Osteoblast (primary cell): ENCODE measurements around the gene OIT3. TPM values are rescaled to one million over a fixed set of nuclear protein-coding genes. Genes with fewer than 3 reads are reported as not detected.

Experiments used
- DNase-seq: peaks from one replicate; pipeline ENCODE4 v3.0.0; 2011; ENCODE audit warnings: low spot score, mixed read lengths; ENCODE audit not compliant: insufficient read length; ENCODE audit errors: missing footprints
- H2AFZ ChIP-seq: 2 replicates; pipeline ENCODE4 v1.6.0; 2011; ENCODE audit warnings: mild to moderate bottlenecking, low read length
- H3K27ac ChIP-seq: 2 replicates; pipeline ENCODE4 v1.5.1; 2011; ENCODE audit warnings: mild to moderate bottlenecking, low read depth, low read length, moderate library complexity
- H3K27me3 ChIP-seq: 2 replicates; pipeline ENCODE4 v1.6.0; 2012; ENCODE audit warnings: mild to moderate bottlenecking, control low read depth, inconsistent platforms, low read length, moderate library complexity; ENCODE audit not compliant: insufficient read depth
- H3K36me3 ChIP-seq: 2 replicates; pipeline ENCODE4 v1.5.1; 2011; ENCODE audit warnings: mild to moderate bottlenecking, low read length, control low read depth, moderate library complexity; ENCODE audit not compliant: insufficient read depth
- H3K4me1 ChIP-seq: 2 replicates; pipeline ENCODE4 v1.5.1; 2011; ENCODE audit warnings: mild to moderate bottlenecking, low read length, control low read depth, moderate library complexity; ENCODE audit not compliant: insufficient read depth
- H3K4me2 ChIP-seq: 2 replicates; pipeline ENCODE4 v1.6.0; 2011; ENCODE audit warnings: mild to moderate bottlenecking, low read length; ENCODE audit not compliant: insufficient read depth
- H3K4me3 ChIP-seq: fragments of 200-600 bp; sonication (generic); 3 replicates; pipeline ENCODE4 v1.5.1; 2012; ENCODE audit warnings: mild to moderate bottlenecking, low read length, inconsistent platforms; ENCODE audit not compliant: insufficient read depth
- H3K79me2 ChIP-seq: 2 replicates; pipeline ENCODE4 v1.6.0; 2012; ENCODE audit warnings: mild to moderate bottlenecking, low read length, control low read depth, inconsistent platforms; ENCODE audit not compliant: insufficient read depth
- H3K9me3 ChIP-seq: 2 replicates; pipeline ENCODE4 v1.5.1; 2011; ENCODE audit warnings: low read depth, low read length, control low read depth
- H4K20me1 ChIP-seq: 2 replicates; pipeline ENCODE4 v1.6.0; 2012; ENCODE audit warnings: mild to moderate bottlenecking, low read length, control low read depth; ENCODE audit not compliant: insufficient read depth
- CTCF ChIP-seq: IDR thresholded peaks from 2 replicates; pipeline ENCODE4 v1.5.1; 2011; ENCODE audit warnings: mild to moderate bottlenecking, low read depth, low read length, moderate library complexity; ENCODE audit errors: extremely low read depth
- total RNA-seq: library from RNA; depleted of rRNA; stranded (reverse); fragments of >200 nt; gene quantifications from 2 replicates; pipeline ENCODE4 v1.2.3, GENCODE V29; 2012

OIT3 gene
- total RNA-seq, 1 donor = under 0.01 TPM

- Histone ChIP-seq H3K36me3 (no peaks in the 10 kb centered on the region), H3K4me2 (no peak overlapping the region), H3K27me3 (no peaks in the 10 kb centered on the region), H2AFZ (no peak overlapping the region), H3K4me3 (no peak overlapping the region), H3K4me1 (no peaks in the 10 kb centered on the region), H3K9me3 (peaks cover 2% of the 10 kb centered on the region), H4K20me1 (no peaks in the 10 kb centered on the region), H3K27ac (no peak overlapping the region), H3K79me2 (no peaks in the 10 kb centered on the region)
- DNase-seq = no peak
- no peak for TF ChIP-seq CTCF
Observed at GRCh38 chr10:72981028-72981881, 87.7 kb downstream of the OIT3 start.

GRCh38 chr10:72981882-72982529, 88.5 kb downstream of the OIT3 start:
- Histone ChIP-seq H3K4me2 (no peak overlapping the region), H3K79me2 (no peaks in the 10 kb centered on the region), H3K4me3 (no peak overlapping the region), H3K36me3 (no peaks in the 10 kb centered on the region), H4K20me1 (no peaks in the 10 kb centered on the region), H3K9me3 (peaks cover 2% of the 10 kb centered on the region), H2AFZ (no peak overlapping the region), H3K27ac (no peak overlapping the region), H3K27me3 (no peaks in the 10 kb centered on the region), H3K4me1 (no peaks in the 10 kb centered on the region)
- no peak for TF ChIP-seq CTCF
- no peak for DNase-seq

Other genes starting within 250 kb of the OIT3 start
- 35.7 and 42.7 TPM in 2 replicates for gene MCU, start 201.6 kb upstream of the OIT3 start, total RNA-seq
- gene PLA2G12B, start 61.1 kb downstream of the OIT3 start, total RNA-seq = not detected in 2 replicates
- 143 and 220 TPM in 2 replicates for gene P4HA1, start 203.1 kb downstream of the OIT3 start, total RNA-seq
- gene NUDT13, start 216.7 kb downstream of the OIT3 start, total RNA-seq = 1.8 and 2.1 TPM in 2 replicates